GM06990 (cell line): ENCODE data around the gene SPATA13.
"Not testable (repeated sequence)": the region's sequence is repeated elsewhere in the genome, so short reads cannot be mapped to it uniquely, and the experiment has no call there.

Experiments used
- DNase-seq: peaks from one replicate; pipeline ENCODE4 v3.0.0-alpha.2; 2011; ENCODE audit not compliant: insufficient read length; ENCODE audit errors: extremely low read depth
- H3K27me3 ChIP-seq: replicated peaks from 2 replicates; pipeline ENCODE4 v1.6.0; 2011; ENCODE audit warnings: low read length; ENCODE audit not compliant: control insufficient read depth, insufficient read depth
- H3K36me3 ChIP-seq: 2 replicates; pipeline ENCODE4 v1.5.1; 2011; ENCODE audit warnings: low read length; ENCODE audit not compliant: control insufficient read depth, insufficient read depth
- H3K4me3 ChIP-seq: replicated peaks from 2 replicates; pipeline ENCODE4 v1.5.1; 2011; ENCODE audit warnings: low read depth, mild to moderate bottlenecking, control low read depth, low read length
- TF ChIP-seq, protein P1 (sequence below): IDR thresholded peaks from 2 replicates; pipeline ENCODE4 v1.5.1; 2011; ENCODE audit warnings: low read length, control low read depth, mild to moderate bottlenecking, inconsistent platforms; ENCODE audit not compliant: insufficient read depth, poor library complexity, severe bottlenecking

Gene SPATA13

DNA sequence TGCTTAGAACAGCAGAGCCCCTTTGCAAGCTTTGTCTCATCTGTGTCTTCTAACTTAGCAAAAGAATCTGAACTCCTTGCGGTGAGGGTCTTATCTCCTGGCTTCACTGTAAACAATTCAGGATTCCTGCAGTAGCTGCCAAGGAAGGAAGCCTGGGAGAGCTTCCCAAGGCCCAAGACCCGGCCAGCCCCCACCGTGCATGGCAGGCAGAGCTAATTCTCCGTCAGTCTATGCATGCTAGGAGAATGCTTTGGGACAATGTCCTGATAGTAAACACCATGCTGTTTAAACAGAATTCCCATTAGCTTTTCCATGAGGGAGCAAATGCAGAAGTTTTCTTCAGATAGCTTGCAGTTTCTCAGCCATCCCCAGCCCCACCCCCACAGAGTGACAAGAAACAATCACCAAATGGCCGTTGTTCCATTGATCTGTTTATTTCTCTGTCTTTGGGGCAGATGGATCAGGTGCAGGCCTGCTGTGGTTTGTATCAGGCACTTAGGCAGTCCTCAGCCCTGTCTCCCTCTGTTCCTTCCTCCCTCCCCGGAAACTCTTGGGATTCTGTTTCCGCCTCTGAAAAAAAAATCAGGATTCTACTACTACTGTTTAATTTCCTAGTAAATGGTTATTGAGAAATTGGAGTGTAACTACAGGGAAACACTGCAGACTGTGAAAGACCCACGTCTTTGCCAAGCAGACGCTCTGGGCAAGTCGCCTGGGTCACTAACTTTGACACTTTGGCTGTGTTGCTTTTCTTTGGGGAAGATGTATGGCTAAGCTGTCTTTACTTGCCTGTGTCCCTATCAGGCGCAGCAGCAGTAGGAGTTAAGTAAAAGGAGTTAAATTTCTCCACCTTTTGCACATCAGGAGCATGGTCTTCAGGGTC lies 40.7 kb upstream of the SPATA13 start:
- no peak for DNase-seq
- TF ChIP-seq, protein P1, sequence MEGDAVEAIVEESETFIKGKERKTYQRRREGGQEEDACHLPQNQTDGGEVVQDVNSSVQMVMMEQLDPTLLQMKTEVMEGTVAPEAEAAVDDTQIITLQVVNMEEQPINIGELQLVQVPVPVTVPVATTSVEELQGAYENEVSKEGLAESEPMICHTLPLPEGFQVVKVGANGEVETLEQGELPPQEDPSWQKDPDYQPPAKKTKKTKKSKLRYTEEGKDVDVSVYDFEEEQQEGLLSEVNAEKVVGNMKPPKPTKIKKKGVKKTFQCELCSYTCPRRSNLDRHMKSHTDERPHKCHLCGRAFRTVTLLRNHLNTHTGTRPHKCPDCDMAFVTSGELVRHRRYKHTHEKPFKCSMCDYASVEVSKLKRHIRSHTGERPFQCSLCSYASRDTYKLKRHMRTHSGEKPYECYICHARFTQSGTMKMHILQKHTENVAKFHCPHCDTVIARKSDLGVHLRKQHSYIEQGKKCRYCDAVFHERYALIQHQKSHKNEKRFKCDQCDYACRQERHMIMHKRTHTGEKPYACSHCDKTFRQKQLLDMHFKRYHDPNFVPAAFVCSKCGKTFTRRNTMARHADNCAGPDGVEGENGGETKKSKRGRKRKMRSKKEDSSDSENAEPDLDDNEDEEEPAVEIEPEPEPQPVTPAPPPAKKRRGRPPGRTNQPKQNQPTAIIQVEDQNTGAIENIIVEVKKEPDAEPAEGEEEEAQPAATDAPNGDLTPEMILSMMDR, result no peak
- Histone ChIP-seq H3K36me3 (no peaks in the 10 kb centered on the region), H3K27me3 (no peaks in the 10 kb centered on the region), H3K4me3 (no peak overlapping the region)

DNA sequence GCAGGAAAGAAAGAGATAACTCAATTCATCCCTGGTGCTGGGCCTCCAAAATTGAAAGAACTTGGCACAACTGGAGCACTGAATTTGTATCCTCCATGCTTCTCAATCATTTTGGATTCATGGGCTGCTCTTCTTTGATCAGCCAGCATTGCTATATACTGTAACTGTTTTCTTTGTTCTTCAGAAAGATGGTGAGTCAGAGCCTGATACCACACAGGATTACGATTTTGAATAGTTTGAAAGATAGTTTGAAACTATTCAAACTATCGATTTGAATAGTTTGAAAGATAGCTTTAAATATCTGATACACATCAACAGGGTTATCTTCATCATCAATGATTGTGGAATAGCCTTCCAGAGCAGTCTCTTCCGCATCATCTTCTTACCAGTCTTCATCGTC lies 38.5 kb upstream of the SPATA13 start:
- not testable (repeated sequence) for H3K27me3 ChIP-seq, H3K4me3 ChIP-seq, H3K36me3 ChIP-seq, DNase-seq

DNA sequence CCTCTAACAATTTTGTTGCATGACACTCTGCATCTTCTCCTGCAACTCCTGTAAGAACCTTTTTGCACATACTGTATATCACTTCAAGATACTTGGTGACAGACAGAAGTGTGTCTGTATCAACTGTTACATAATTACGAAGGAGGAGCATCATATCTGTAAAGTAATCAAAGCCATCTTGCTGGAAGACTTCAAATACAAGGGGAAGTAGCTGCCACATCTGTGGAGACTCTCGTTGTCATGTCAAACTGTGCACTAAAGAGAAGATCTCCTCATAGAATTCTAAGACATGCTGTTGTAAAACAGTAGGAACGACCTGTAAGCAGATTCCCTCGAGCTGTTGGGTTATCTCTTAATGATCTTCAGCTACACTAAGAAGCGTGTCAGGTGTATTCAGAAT lies 38.0 kb upstream of the SPATA13 start:
- no peak overlapping the region for H3K4me3 ChIP-seq
- no peak for DNase-seq
- H3K36me3 ChIP-seq, result no peaks in the 10 kb centered on the region
- H3K27me3 ChIP-seq, result no peaks in the 10 kb centered on the region
- TF ChIP-seq, protein P1, result no peak

DNA sequence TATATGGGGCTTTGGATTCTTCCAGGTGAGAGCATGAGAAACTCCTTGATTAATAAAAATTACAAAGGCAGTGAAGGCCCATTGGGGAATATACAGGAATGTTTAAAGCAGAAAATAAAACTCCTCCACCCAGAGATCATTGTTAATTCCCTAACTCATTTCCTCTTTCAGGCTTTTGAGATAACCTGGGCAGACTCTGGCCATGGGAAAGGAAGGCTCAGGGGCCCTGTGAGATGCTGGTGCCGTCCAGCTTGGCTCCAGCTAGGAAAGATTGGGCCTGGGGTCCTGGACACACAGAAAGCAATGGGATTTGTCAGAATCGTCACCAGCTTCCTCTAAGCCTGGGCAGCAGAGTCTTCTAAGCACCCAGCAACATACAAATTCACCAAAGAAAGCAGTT lies 36.8 kb upstream of the SPATA13 start:
- Histone ChIP-seq H3K36me3 (no peaks in the 10 kb centered on the region), H3K27me3 (no peaks in the 10 kb centered on the region), H3K4me3 (no peak overlapping the region)
- DNase-seq, result no peak
- TF ChIP-seq, protein P1, result no peak

DNA sequence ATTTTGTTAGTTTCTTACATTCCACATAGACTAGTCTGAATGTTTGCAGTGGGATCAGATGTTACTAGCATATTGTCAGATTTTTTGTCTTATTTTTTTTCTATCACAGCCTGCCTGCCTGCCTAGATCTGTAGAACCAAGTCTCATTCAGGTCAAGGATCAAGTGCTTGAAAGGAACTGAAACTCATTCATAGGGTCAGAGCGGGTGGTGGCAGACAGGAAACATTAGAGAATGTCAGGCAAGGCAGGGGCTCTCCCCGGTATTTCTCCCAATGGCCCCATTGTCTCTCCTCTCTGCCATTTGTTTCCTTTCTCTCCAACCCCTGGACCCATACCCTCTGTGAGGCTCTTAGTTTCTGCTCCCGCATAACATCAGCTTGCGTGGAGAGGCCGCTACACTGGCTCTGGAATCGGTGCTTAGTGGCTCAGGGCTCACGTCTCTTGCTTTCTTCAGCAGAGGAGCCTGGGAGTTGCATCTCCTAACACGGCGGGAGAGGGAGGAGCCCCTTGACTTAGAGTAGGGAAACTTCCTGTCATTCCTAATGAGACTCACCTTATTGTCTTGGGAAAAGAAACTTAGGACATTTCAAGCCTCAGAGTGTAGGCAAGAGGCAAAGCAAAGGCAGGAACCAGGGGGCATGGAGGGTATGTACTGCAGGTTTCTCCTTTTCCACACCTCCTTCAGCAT lies 35.6 kb upstream of the SPATA13 start:
- Histone ChIP-seq H3K4me3 (no peak overlapping the region), H3K27me3 (no peaks in the 10 kb centered on the region), H3K36me3 (no peaks in the 10 kb centered on the region)
- TF ChIP-seq, protein P1, result no peak
- peak; percentile 16 for DNase-seq

DNA sequence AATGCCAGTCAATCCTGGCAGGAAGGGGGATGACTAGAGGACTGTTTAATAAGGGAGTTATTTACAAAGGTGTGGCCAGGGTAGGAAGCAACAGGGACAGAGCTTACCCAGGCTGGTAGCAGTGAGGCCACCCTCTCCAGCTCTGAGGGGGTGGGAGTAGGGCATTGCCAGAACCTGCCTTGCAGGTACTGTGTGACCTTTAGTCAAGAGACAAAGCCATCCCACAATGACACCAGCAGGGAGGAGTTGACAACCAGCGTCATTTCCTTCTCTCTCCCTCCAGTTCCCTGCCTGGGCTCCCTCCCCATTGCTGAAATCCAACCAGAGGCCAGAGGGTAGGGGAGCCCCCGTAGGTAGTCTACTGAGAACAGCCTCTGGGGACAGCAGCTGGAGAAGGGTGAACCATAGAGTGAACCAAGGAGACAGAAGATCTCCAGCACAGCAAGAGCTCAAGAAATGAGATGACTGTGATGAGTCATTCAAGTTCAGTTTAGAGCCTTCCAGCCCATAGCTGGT lies 33.3 kb upstream of the SPATA13 start:
- DNase-seq, result no peak
- H3K36me3 ChIP-seq, result no peaks in the 10 kb centered on the region
- TF ChIP-seq, protein P1, result no peak
- no peak overlapping the region for H3K4me3 ChIP-seq
- H3K27me3 ChIP-seq, result no peaks in the 10 kb centered on the region; the same call in 1 of the 2 replicates
